ENCODE data around the gene C2orf68. TPM values are rescaled to one million over a fixed set of nuclear protein-coding genes. Genes with fewer than 3 reads are reported as not detected.

The C2orf68 gene
- total and polyA plus RNA-seq, 2 of the 13 experiments (the other 11 are each of a cell fraction or from before 2014, with no cell fraction given) = 47.1 to 77.4 TPM

DNA sequence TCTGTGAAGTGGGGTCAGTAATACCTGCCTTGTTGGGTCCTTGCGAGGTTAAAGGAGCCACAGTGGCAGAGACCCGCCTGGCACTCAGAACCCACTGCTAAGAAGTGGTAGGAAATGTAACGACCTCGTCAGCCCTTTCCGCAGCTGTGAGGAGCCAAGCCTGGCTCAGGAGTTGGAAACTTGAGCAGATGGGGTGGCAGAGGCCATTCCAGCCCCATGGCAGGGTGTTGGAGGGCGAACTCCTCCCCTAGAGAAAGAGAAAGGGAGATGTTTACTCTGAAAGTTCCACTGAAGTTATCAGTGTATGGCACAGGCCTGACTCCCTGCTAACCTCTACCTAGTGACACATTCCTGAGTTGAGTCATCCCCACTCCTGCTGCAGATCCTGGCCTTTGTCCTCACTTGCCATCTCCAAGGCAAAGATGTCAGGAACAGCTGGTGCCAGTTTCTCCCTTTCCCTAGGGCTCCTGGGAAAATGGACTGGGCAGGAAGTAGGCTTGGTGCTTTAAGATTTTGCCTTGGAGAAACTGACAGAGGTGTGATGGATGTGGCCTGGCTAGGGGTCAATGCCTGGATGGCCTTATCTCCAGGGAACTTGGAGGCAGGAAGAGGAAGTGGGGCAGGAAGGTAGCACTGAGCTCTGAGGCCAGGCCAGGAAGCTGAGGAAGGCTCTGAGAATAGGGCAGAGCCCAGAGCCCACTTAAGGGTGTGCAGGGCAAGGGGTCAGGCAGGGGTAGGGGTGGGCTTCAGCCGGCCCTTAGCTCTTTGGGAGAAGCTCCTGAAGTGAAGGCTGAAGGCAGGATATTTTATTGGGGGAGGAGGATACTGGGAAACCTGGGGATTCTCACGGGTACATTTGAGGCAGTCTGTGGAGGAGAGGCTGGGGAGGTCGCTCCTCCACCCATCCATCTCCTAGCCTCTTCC lies 26.7 kb downstream of the C2orf68 start (continued):
- TF ChIP-seq ZNF260 (CRISPR knock-in tag; IDR thresholded peaks at IDR 0.05; ENCODE audit: borderline replicate concordance, low read depth) (no peak), ZBTB3 (CRISPR knock-in tag; IDR thresholded peaks at IDR 0.05; ENCODE audit: borderline replicate concordance, low read depth) (peak; percentile 74; the same call in 1 of the 2 replicates), ERF (CRISPR knock-in tag; IDR thresholded peaks at IDR 0.05) (peak; percentile 86), SRSF1 (optimal IDR thresholded peaks at IDR 0.05; ENCODE audit: low read depth, low read length) (no peak), ZNF572 (CRISPR knock-in tag; IDR thresholded peaks at IDR 0.05) (peak; percentile 99), ZNF350 (CRISPR knock-in tag; IDR thresholded peaks at IDR 0.05; ENCODE audit: borderline replicate concordance, low read depth) (peak; percentile 96; the same call in 1 of the 2 replicates), U2AF1 (optimal IDR thresholded peaks at IDR 0.05; ENCODE audit: low read depth, low read length) (peak; percentile 88), HNRNPLL (IDR thresholded peaks at IDR 0.05; ENCODE audit: low read depth, low read length, poor library complexity, severe bottlenecking) (no peak), KAT7 (CRISPR knock-in tag; IDR thresholded peaks at IDR 0.05; ENCODE audit: borderline replicate concordance) (peak; percentile 96), ZNF331 (CRISPR knock-in tag; IDR thresholded peaks at IDR 0.05) (peak; percentile 71), ZNF761 (CRISPR knock-in tag; conservative IDR thresholded peaks at IDR 0.05) (0 out of 2 replicates have a peak, but pooled peaks have one; percentile 28), ZSCAN9 (CRISPR knock-in tag; IDR thresholded peaks at IDR 0.05; ENCODE audit: borderline replicate concordance) (peak; percentile 71; the same call in 1 of the 2 replicates), IRF2 (CRISPR knock-in tag; IDR thresholded peaks at IDR 0.05) (peak; percentile 92), NR2C2 (CRISPR knock-in tag; IDR thresholded peaks at IDR 0.05; ENCODE audit: borderline replicate concordance) (peak; percentile 40; the same call in 1 of the 2 replicates), MIER2 (CRISPR knock-in tag; IDR thresholded peaks at IDR 0.05) (peak; percentile 73; the same call in 1 of the 2 replicates), MAF1 (CRISPR knock-in tag; IDR thresholded peaks at IDR 0.05; ENCODE audit: borderline replicate concordance) (no peak), ELF4 (CRISPR knock-in tag; IDR thresholded peaks at IDR 0.05; ENCODE audit: borderline replicate concordance) (peak; percentile 65; the same call in 1 of the 2 replicates), ZNF672 (CRISPR knock-in tag; IDR thresholded peaks at IDR 0.05) (no peak), ZNF274 (CRISPR knock-in tag; IDR thresholded peaks at IDR 0.05) (peak; percentile 40; the same call in 1 of the 2 replicates)
- TF ChIP-seq, protein P1, sequence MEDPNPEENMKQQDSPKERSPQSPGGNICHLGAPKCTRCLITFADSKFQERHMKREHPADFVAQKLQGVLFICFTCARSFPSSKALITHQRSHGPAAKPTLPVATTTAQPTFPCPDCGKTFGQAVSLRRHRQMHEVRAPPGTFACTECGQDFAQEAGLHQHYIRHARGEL (CRISPR knock-in tag; IDR thresholded peaks at IDR 0.05) = no peak
- TF ChIP-seq, protein P2, sequence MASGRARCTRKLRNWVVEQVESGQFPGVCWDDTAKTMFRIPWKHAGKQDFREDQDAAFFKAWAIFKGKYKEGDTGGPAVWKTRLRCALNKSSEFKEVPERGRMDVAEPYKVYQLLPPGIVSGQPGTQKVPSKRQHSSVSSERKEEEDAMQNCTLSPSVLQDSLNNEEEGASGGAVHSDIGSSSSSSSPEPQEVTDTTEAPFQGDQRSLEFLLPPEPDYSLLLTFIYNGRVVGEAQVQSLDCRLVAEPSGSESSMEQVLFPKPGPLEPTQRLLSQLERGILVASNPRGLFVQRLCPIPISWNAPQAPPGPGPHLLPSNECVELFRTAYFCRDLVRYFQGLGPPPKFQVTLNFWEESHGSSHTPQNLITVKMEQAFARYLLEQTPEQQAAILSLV (CRISPR knock-in tag; IDR thresholded peaks at IDR 0.05; ENCODE audit: borderline replicate concordance) = peak; percentile 74; the same call in 1 of the 2 replicates
- TF ChIP-seq, protein P3, sequence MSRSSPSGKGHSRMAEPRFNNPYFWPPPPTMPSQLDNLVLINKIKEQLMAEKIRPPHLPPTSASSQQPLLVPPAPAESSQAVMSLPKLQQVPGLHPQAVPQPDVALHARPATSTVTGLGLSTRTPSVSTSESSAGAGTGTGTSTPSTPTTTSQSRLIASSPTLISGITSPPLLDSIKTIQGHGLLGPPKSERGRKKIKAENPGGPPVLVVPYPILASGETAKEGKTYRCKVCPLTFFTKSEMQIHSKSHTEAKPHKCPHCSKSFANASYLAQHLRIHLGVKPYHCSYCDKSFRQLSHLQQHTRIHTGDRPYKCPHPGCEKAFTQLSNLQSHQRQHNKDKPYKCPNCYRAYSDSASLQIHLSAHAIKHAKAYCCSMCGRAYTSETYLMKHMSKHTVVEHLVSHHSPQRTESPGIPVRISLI (CRISPR knock-in tag; IDR thresholded peaks at IDR 0.05; ENCODE audit: borderline replicate concordance) = peak; percentile 34; the same call in 1 of the 2 replicates
- TF ChIP-seq, protein P4, sequence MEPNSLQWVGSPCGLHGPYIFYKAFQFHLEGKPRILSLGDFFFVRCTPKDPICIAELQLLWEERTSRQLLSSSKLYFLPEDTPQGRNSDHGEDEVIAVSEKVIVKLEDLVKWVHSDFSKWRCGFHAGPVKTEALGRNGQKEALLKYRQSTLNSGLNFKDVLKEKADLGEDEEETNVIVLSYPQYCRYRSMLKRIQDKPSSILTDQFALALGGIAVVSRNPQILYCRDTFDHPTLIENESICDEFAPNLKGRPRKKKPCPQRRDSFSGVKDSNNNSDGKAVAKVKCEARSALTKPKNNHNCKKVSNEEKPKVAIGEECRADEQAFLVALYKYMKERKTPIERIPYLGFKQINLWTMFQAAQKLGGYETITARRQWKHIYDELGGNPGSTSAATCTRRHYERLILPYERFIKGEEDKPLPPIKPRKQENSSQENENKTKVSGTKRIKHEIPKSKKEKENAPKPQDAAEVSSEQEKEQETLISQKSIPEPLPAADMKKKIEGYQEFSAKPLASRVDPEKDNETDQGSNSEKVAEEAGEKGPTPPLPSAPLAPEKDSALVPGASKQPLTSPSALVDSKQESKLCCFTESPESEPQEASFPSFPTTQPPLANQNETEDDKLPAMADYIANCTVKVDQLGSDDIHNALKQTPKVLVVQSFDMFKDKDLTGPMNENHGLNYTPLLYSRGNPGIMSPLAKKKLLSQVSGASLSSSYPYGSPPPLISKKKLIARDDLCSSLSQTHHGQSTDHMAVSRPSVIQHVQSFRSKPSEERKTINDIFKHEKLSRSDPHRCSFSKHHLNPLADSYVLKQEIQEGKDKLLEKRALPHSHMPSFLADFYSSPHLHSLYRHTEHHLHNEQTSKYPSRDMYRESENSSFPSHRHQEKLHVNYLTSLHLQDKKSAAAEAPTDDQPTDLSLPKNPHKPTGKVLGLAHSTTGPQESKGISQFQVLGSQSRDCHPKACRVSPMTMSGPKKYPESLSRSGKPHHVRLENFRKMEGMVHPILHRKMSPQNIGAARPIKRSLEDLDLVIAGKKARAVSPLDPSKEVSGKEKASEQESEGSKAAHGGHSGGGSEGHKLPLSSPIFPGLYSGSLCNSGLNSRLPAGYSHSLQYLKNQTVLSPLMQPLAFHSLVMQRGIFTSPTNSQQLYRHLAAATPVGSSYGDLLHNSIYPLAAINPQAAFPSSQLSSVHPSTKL (CRISPR knock-in tag; IDR thresholded peaks at IDR 0.05) = peak; percentile 93
